Pancreas (tissue), 10 donors: ENCODE data around the gene SGMS1. TPM values are rescaled to one million over a fixed set of nuclear protein-coding genes. Genes with fewer than 3 reads are reported as not detected.
"Not testable (repeated sequence)": the region's sequence is repeated elsewhere in the genome, so short reads cannot be mapped to it uniquely, and the experiment has no call there.

Source experiments
- ATAC-seq, 4 donors: fragments of 200-7000 bp; cut with Tn5 transposase; one replicate each; pipeline versions ENCODE4 v1.8.0 to v1.9.1; 2020; ENCODE audit warnings: mild to moderate bottlenecking in 4 of 4, moderate library complexity in 4 of 4
- DNase-seq, 6 donors: peaks; one replicate each; pipeline ENCODE4 v3.0.0-alpha.2; 2020
- FAIRE-seq: peaks from 2 replicates; lab custom pipeline; 2012; peaks lifted over from hg19 to GRCh38; lab: Jason Lieb, UNC
- H3K27ac ChIP-seq, 4 donors: fragments of 200-600 bp; sonication (generic); 1 replicate in 3 of 4; 2 replicates in 1 of 4; pipeline versions ENCODE4 v1.5.0 to v1.8.0; 2020
- H3K27me3 ChIP-seq, 4 donors: fragments of 200-600 bp; one replicate each; pipeline ENCODE4 v1.8.0; 2021
- H3K36me3 ChIP-seq, 3 donors: fragments of 200-600 bp; sonication (generic) in 1 of 3; one replicate each; pipeline versions ENCODE4 v1.5.0 to v1.8.0; 2020 to 2021
- H3K4me1 ChIP-seq, 3 donors: fragments of 200-600 bp; one replicate each; pipeline ENCODE4 v1.8.0; 2021
- H3K4me3 ChIP-seq, 4 donors: fragments of 200-600 bp; sonication (generic) in 2 of 4; one replicate each; pipeline versions ENCODE4 v1.5.0 to v1.8.0; 2020 to 2021
- H3K9me3 ChIP-seq, 4 donors: fragments of 200-600 bp; one replicate each; pipeline ENCODE4 v1.8.0; 2021
- WGBS, 2 donors: extraction: QIAGEN DNeasy Blood & Tissue Kit; methylation state at CpG; one replicate each; pipeline ENCODE4 v1.1.7; 2013; 5-methylcytosine and 5-hydroxymethylcytosine counted together
- intact Hi-C, 3 donors: fragments of 100-400 bp; cut with DNase I; formaldehyde crosslinking; loops; one replicate each; pipeline versions ENCODE4 v1.11.1 to v1.14.2; 2022
- polyA plus RNA-seq, 2 donors: library from polyadenylated mRNA; stranded (reverse); fragments of 200-250 nt; gene quantifications; one replicate each; pipeline ENCODE4 v1.2.3, GENCODE V29; 2013
- total RNA-seq, 6 donors: library from RNA; stranded (reverse); fragmentation: NEBNext Ultra II Directional in 4 of 6; extraction: Animal tissue kit (Norgen Biotek cat#: 25700) in 4 of 6; gene quantifications; one replicate each; pipeline versions ENCODE4 v1.2.1 to v1.2.4, GENCODE V29; 2021 to 2023
- TF ChIP-seq, protein P1 (sequence below), 4 donors: fragments of 200-600 bp; sonication (generic) in 3 of 4; IDR thresholded peaks; one replicate each; pipeline versions ENCODE4 v1.5.0 to v1.8.0; 2021; ENCODE audit warnings: antibody characterized with exemption in 4 of 4
- donor health status: healthy with polysubstance abuse.
- donor health status: DM: no; HTN: no; CAD: no; lungs with moderate emphysema.
- donor health status: DM: no; HTN: no; CAD: no.
- donor health status: control.
- donor health status: control.
- donor health status: Bipolar disorder and iron deficiency.
- donor health status: DM: yes; HTN: yes; CAD: no.
- donor health status: DM: no; HTN: no; CAD: no.
- donor health status: DM: no; HTN: no; CAD: no.
- donor health status: DM: yes; HTN: yes; CAD: no.

Gene SGMS1
- total and polyA plus RNA-seq, 8 donors: 4.8 to 21.6 (median 13.2) TPM

DNA sequence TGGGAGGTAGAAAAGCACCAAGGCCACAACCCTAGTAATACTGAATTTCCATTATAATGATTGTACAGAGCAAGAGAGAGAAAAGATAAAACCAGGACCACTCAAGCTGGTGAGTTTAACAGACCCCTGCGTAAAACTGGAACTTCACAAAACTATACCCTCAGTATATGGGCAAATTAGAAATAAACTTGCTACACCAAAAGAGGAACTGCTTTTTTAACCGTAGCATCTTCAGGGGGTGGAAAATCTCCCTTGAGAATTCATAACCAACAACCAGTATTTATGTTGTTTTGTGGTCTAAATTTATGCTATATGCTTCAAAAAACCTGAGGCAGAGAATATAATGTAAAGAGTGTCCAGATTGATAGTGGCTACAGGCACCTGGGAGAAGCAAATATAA is 171.2 kb downstream of the SGMS1 start:
- Histone ChIP-seq H3K4me3 (no peak overlapping the region), H3K36me3 (no peaks in the 10 kb centered on the region), H3K4me1 (peaks cover 0 to 3% (median 0%) of the 10 kb centered on the region in 3 donors), H3K9me3 (no peaks in the 10 kb centered on the region), H3K27me3 (no peaks in the 10 kb centered on the region), H3K27ac (no peak overlapping the region)
- DNase-seq (no peak), FAIRE-seq (no peak), ATAC-seq (no peak)
- intact Hi-C loops: no loop called here
- TF ChIP-seq, protein P1, sequence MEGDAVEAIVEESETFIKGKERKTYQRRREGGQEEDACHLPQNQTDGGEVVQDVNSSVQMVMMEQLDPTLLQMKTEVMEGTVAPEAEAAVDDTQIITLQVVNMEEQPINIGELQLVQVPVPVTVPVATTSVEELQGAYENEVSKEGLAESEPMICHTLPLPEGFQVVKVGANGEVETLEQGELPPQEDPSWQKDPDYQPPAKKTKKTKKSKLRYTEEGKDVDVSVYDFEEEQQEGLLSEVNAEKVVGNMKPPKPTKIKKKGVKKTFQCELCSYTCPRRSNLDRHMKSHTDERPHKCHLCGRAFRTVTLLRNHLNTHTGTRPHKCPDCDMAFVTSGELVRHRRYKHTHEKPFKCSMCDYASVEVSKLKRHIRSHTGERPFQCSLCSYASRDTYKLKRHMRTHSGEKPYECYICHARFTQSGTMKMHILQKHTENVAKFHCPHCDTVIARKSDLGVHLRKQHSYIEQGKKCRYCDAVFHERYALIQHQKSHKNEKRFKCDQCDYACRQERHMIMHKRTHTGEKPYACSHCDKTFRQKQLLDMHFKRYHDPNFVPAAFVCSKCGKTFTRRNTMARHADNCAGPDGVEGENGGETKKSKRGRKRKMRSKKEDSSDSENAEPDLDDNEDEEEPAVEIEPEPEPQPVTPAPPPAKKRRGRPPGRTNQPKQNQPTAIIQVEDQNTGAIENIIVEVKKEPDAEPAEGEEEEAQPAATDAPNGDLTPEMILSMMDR (IDR thresholded peaks at IDR 0.05): no peak
- WGBS, 2 donors: 88 to 93% methylated on average over 2 of the region's 2 CpGs

DNA sequence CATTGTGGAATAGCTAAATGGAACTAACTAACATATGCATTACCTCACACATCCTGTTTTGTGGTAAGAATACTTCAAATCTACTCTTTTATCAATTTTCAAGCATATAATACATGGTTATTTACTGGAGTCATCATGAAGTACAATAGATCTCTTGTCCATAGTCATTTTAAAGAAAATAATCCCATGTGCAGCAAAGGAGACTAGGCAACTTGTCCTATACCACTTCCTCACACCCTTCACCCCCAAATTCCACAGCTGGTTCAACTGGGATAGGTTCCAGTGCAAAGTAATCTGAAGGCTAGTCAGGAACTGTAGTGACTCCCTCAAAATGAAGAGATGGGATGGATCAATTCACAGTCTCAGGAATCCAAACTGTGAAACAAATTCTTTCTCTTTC is 176.1 kb downstream of the SGMS1 start:
- Histone ChIP-seq H3K27me3 (no peaks in the 10 kb centered on the region), H3K4me1 (peaks cover 0 to under 1% (median 0%) of the 10 kb centered on the region in 3 donors), H3K4me3 (no peak overlapping the region), H3K27ac (no peak overlapping the region), H3K9me3 (no peaks in the 10 kb centered on the region), H3K36me3 (no peaks in the 10 kb centered on the region)
- FAIRE-seq (no peak), DNase-seq (no peak), ATAC-seq (no peak)
- intact Hi-C loops: no loop called here
- TF ChIP-seq, protein P1 (IDR thresholded peaks at IDR 0.05): no peak

DNA sequence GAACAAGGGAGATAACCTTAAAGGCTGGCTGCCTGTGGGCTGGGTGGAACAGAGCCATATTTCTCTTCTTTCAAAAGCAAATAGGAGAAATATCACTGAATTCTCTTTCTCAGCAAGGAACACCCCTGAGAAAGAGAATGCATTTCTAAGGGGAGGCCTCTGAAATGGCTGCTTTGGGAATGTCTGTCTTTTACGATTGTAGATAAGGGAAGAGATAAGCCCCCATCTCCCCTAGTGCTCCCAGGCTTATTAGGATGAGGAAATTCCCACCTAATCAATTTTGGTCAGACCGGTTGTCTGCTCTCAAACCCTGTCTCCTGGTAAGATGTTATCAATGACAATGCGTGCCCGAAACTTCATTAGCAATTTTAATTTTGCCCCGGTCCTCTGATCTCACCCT is 178.0 kb downstream of the SGMS1 start:
- ATAC-seq, DNase-seq, H3K27me3 ChIP-seq, H3K4me1 ChIP-seq, intact Hi-C loops, H3K9me3 ChIP-seq, H3K27ac ChIP-seq, H3K36me3 ChIP-seq, FAIRE-seq, H3K4me3 ChIP-seq: not testable (repeated sequence)
- WGBS, 2 donors: 86 to 98% methylated on average over 5 of the region's 5 CpGs

DNA sequence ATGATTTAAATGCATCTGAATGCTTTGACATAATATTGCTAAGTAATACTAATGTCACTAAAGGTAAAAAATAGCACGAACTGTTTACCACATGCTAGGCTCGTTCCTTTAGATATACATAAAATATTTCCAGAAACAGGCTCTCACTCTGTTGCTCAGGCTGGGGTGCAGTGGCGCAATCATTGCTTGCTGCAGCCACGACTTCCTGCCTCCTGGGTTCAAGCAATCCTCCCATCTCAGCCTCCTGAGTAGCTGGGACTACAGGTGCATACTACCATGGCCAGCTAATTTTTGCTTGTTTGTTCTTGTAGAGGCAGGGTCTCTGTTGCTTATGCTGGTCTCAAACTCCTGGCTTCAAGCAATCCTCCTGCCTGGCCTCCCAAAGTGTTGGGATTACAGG is 183.3 kb downstream of the SGMS1 start:
- no peaks in the 10 kb centered on the region for H3K27me3 ChIP-seq
- 94 to 95% methylated on average over 4 of the region's 4 CpGs for WGBS, 2 donors
- no peaks in the 10 kb centered on the region for H3K9me3 ChIP-seq
- FAIRE-seq (no peak), DNase-seq (no peak), ATAC-seq (no peak)
- no peaks in the 10 kb centered on the region for H3K36me3 ChIP-seq
- intact Hi-C loops: no loop called here
- H3K27ac ChIP-seq: no peak overlapping the region
- no peaks in the 10 kb centered on the region for H3K4me1 ChIP-seq
- TF ChIP-seq, protein P1 (IDR thresholded peaks at IDR 0.05): no peak
- H3K4me3 ChIP-seq: no peak overlapping the region

DNA sequence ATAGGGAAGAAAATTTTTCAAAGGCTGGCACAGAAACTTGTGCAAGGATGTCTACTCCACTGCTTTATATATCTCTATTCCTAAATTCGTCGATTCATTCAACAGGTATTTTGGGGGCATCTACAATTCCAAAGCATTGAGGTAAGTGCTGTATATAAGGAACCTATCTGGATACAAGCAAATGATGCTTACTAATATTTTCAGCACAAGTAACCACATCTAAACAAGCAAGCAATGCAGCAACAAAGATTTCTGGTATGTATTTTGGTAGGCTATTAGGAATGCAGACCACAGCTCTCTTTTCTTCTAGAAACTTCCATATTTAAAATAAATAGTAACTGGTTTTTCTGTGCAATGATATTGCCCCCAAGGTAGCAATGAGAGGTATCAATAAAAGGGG is 183.9 kb downstream of the SGMS1 start:
- Histone ChIP-seq H3K4me3 (no peak overlapping the region), H3K27me3 (no peaks in the 10 kb centered on the region), H3K36me3 (no peaks in the 10 kb centered on the region), H3K4me1 (no peaks in the 10 kb centered on the region), H3K27ac (no peak overlapping the region), H3K9me3 (no peaks in the 10 kb centered on the region)
- intact Hi-C loops: no loop called here
- TF ChIP-seq, protein P1 (IDR thresholded peaks at IDR 0.05): no peak
- 95 to 99% methylated on average over 2 of the region's 2 CpGs for WGBS, 2 donors
- ATAC-seq: no peak
- no peak for FAIRE-seq
- DNase-seq: no peak
